Prostate gland (tissue), 2 donors: ENCODE measurements around the gene TXNDC9.

Experiments used
- CTCF ChIP-seq, 4 experiments: fragments of 200-600 bp in 2 of 4; fragments of 450-650 bp in 2 of 4; sonication (generic) in 2 of 4; IDR thresholded peaks; 1 replicate in 3 of 4; 2 replicates in 1 of 4; pipeline ENCODE4 v1.5.1; 2016 to 2019; ENCODE audit warnings: antibody characterized with exemption in 4 of 4, mild to moderate bottlenecking in 2 of 4, moderate library complexity in 2 of 4
- POLR2A ChIP-seq: fragments of 450-650 bp; IDR thresholded peaks from one replicate; pipeline ENCODE4 v1.6.1; 2016; ENCODE audit warnings: antibody characterized with exemption, mild to moderate bottlenecking

- no peak for TF ChIP-seq POLR2A
- no peak for TF ChIP-seq CTCF (IDR thresholded peaks at IDR 0.05)
These were observed 50.6 kb downstream of the TXNDC9 start for GRCh38 chr2:99285526-99285925.
